GM21737 (cell line): ENCODE results near the gene EEF1B2.
A peak's percentile ranks its signal among the peaks of the same experiment; 100 is the strongest.
"Not testable (repeated sequence)": the region's sequence is repeated elsewhere in the genome, so short reads cannot be mapped to it uniquely, and the experiment has no call there.

ENCODE experiments used
- ATAC-seq: cut with Tn5 transposase; IDR thresholded peaks from one replicate; pipeline ENCODE4 v1.9.1; 2021; ENCODE audit warnings: mild to moderate bottlenecking, moderate library complexity; ENCODE audit not compliant: unreplicated experiment

EEF1B2 gene

DNA sequence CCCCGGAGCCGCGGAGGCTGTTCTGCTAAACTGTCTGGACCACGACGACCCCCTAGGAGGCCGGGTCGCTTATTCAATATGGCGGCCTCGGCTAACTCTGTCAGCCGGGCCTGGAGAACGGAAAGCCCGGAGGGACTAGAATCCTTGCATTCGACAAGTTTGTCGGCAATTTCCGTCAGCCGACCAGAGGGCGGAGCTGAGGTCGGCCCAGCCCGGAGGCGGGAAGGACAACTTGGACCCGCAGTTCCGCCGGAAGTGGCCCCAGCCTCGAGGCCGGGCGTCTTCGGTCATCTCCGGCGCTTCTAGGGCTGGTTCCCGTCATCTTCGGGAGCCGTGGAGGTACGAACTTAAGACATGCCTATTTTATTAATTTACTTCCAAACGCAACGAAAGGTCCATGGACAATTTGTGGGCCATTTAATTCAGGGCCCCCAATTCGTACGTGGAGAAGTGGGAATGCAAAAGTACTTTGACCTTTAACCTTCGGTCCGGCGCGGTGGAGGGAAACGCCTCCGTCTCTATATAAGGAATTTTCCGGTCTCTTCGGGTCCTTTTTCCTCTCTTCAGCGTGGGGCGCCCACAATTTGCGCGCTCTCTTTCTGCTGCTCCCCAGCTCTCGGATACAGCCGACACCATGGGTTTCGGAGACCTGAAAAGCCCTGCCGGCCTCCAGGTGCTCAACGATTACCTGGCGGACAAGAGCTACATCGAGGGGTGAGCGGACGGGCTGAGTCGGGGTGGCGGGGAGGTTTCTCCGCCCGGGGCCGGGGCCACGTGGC is at the start of gene EEF1B2, which contains the start of gene NDUFS1:
Gene EEF1B2 (plus strand): TSS at position 550 of the 779 bp plus-strand sequence. CDS start 85 bp downstream, at position 635.
Gene NDUFS1 (minus strand): TSS at position 99 of the 779 bp plus-strand sequence. CDS start 5,766 bp downstream, outside the sequence.
- peak; percentile 91 for ATAC-seq

DNA sequence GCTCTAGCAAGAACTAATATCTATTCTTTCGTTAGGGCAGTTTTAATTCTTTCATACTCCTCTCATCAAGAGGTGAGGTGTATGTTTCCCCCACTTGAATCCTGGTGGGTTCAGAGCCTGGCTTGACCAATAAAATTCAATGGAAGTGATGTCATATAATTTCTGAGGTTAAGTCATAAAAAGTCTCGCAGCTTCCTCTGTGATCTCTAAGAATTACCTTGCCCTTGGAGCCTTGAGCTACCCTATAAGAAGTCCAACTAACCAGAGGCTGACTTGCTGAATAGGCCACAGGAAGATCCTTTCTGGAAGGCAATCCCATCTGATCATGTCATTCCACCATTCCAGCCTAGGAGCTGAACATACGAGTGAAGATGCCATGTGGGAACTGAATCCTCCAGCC is 47.6 kb upstream of the EEF1B2 start:
- no peak for ATAC-seq

DNA sequence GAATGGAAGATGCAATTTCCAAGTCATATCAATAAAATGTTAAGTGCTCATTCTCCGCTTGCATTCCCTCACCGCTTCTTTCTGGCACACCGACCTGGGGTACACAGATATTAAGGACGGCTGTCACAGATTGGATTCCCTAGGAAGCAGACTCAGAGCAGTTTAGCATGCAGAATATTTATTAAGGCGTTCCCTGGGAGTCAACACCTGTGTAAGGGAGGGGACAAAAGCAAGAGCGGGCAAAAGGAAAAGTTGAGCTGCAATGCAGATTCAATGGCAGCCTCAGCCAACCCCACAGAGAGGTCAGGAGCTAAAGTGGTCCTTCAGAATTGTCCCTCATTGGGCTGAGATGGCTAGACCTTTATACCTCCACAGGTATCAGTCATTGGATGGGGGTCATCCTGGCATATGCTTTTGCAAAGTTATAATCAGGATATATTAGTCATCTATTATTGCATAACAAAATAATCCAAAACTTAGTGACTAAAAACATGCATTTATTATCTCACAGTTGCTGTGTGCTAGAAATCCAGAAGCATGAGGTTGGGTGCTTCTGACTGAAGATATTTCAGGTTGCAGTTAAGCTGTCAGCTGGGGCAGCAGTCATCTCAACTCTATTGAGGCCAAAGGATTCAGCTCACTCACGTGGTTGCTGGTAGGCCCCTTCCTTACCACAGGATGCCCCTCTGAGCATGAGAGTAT is 46.7 kb upstream of the EEF1B2 start:
- ATAC-seq, result no peak

DNA sequence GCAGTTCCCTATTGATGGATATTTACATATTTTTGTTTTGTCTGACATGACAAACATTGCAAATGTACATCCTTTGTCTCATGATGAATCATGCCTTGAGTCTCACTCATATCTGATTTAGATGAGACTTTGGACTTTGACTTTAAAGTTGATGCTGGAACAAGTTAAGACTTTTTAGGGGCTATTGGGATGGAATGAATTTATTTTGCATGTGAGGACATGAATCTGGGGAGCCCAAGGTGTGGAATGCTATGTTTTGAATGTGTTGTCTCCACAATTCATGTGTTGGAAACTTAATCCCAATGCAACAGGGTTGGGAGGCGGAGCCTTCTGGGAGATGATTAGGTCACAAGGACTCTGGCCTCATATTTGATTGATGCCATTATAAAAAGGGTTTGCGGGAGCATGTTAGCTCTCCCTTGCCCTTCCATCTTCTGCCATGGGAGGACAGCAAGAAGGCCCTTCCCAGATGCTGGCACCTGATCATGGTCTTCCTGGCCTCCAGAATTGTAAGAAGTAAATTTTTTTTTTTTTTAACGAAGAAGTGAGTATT is 44.6 kb upstream of the EEF1B2 start:
- no peak for ATAC-seq

DNA sequence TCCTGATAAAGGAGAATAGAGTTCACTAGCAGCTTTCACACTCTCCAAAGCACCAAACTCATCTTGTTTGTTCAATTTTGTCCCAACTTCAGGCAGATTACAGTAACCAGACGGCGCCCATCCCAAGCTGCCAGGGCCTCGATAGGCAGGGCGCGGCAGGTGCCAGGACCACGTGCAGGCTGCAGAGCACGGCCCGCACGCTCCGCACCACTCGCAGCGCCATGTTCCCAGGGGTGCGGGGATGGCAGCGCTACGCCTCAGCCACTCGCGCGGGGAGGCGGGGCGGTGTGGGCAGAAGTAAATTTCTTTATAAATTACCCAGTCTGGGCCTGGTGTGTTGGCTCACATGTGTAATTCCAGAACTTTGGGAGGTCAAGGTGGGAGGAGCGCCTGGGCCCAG is 43.4 kb upstream of the EEF1B2 start:
- no peak for ATAC-seq

DNA sequence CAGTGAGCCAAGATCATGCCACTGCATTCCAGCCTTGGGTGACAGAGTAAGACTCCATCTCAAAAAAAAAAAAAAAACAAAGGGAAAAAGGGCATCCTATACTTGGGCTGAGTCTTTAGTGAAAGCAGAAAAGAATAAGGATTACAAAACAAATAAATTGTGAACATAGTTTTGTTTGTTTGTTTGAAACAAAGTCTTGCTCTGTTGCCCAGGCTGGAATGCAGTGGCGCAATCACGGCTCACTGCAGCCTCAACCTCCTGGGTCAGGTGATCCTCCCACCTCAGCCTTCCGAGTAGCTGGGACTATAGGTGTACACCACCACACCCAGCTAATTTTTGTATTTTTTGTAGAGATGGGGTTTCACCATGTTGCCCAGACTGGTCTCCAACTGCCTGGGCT is 37.1 kb upstream of the EEF1B2 start:
- not testable (repeated sequence) for ATAC-seq

DNA sequence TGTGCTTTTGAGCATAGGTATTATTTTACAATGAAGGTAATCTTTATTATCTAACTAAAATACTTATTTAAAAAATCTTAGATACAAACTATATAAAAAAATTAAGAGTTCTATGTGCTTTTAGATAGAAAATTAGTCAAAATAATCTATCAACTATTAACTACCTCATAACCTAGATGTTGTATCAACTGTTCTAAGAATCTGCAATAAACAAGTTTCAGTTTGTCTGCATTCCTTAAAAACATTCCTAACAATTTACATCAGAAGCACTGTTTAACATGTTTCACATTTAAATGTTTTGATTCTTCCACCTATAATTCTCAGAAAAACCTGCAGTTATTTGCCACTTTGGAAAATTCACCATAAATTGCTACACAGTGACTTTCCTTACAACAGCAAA is 33.8 kb upstream of the EEF1B2 start:
- no peak for ATAC-seq

DNA sequence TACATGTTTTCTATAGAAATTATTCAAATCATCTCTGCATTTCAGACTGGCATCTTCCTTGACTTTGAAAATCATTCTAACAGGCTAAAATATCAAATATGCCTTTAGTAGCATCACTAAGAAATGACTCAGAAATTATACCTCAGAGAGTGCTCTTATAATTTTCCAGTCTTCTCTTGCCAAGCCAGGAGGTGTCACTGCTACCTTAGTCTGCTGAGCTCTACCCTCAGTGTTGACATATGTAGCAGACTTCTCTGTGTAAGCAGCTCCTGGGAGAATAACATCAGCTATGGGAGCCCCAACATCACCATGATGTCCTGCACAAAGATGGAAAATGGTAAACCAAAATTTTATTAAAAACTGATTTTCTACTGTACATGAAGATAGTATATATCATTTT is 32.0 kb upstream of the EEF1B2 start:
- no peak for ATAC-seq

DNA sequence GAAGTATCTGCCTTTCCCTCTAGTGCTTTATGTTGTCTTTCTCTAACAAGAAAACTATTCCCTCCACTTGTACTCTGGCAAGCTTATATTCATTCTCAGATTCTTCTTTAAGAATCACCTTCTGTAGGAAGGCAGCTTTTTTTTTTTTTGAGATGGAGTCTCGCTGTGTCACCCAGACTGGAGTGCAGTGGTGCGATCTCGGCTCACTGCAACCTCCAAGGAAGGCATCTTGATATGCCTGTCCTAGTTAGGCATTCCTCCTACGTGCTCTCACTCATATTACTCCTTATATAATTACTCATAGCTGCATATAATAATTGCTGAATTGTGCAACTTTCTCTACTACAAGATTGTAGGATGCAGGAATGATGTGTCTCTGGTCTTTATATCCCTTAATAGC is 16.2 kb upstream of the EEF1B2 start:
- ATAC-seq, result no peak

DNA sequence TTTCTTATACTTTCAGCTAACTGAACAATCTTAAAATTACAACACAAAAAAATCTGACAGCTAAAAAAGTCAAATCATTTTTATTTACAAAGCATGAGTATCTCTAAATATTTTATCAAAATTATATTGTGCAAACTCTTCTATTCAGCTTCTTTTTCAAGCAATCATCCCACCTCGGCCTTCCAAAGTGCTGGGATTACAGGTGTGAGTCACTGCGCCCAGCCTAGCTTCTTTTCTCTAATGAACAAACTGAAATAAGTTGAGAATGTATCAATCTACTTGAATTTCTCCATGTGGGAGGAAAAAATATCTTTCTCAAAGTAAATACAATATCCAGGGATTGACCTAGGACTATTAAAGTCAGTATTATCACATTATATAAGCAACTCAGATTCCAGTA is 15.3 kb upstream of the EEF1B2 start:
- ATAC-seq, result no peak

DNA sequence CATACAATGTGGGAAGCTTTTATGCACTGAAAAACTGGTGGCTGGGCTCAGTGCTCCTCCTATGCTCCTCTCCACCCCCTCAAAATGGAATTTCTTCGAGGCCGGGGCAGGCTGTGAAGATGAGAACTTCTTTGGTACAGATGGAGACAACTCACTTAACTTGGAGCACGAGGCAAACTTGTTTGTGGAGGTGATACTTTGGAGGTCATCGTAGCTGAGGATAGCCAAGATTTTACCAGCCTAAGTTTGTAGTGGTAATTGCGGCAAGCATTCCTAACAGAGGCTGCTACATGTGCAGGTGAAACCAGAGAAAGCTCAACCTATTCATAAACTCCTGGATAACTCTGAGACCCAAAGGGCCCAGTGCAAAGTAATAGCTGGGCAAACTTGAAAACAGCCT is 14.0 kb upstream of the EEF1B2 start:
- ATAC-seq, result no peak

DNA sequence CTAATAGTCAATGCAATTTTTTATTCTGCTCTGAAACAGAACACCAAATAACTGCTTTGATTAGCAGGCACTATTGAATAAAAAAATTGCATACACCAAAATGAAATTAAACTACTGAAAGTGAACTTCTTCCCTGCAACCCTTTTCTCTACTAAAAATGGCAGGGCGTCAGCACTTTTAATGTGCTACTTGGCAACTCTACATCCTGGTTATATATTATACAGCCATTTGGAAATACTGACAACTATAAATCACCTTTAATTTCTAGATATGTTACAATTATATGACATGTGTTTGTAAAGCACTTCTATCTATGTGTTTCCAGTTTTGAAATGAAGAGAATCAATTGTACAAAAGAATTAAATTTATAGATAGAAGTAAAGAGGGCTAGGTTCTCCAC is 10.4 kb upstream of the EEF1B2 start:
- ATAC-seq, result no peak

DNA sequence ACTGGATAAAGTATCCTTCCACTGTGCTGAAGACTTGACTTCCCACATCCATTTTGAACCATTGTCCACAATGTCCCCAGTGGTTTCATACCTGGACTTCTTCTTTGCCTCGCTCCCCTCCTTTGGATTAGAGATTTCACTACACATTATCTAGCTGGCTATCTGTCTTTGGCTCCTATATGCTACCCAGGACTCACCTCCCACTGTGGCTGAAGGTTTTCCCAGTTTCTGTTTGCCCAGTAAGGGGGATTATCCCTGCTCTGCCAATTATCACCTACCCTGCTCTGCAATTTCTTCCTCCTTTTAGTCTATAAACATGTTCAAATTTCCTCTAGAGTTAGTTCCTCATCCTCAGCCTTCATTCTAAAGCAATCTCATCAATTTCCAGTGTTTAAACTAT is 9.5 kb upstream of the EEF1B2 start:
- no peak for ATAC-seq

DNA sequence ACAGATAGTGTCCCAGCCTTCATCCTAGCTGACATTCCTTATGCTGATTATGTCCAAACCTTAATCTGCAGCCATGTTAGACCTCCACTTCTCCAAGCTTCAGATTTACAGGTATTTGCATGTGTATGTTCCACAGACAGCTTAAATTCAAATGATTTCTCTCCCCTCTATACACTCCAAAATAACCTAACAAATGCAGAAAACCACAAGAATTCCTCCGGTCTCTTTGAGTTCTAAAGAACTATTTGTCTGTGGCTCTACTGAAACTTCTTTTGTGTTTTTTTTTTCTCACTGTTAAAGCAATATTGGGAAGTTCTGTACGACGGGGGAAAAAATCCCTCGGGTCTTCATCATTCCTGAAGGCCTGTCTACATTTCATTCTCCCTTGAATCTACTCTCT is 9.1 kb upstream of the EEF1B2 start:
- no peak for ATAC-seq

DNA sequence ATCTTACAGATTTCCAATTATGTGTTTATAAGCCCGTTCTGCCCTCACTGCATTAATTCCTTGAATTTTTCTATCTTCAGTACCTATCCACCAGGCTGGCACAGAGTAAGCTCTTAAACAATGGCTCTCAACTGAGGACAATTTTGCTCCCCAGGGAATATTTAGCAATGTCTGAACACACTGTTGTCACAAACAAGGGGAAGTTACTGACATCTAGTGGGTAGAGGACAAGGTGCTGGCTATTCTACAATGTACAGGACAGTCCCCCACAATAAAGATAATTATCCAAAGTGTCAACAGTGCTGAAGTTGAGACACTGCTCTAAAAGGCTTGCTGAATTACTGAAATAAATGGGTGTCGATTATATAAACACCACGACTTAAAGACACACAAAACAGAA is 5.5 kb upstream of the EEF1B2 start:
- ATAC-seq, result peak; percentile 60

DNA sequence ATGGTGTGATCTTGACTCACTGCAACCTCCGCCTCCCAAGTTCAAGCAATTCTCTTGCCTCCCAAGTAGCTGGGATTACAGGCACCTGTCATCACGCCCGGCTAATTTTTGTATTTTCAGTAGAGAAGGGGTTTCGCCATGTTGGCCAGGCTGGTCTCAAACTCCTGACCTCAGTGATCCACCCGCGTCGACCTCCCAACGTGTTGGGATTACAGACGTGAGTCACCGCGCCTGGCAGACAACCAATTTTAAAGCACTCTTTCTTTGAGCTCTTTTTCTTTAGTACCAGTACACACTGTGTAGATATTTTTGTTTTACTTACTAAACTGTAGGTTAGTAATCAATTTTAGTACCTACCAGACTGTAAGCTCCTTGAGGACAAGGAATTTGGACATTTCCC is 2.7 kb upstream of the EEF1B2 start:
- ATAC-seq, result not testable (repeated sequence)

DNA sequence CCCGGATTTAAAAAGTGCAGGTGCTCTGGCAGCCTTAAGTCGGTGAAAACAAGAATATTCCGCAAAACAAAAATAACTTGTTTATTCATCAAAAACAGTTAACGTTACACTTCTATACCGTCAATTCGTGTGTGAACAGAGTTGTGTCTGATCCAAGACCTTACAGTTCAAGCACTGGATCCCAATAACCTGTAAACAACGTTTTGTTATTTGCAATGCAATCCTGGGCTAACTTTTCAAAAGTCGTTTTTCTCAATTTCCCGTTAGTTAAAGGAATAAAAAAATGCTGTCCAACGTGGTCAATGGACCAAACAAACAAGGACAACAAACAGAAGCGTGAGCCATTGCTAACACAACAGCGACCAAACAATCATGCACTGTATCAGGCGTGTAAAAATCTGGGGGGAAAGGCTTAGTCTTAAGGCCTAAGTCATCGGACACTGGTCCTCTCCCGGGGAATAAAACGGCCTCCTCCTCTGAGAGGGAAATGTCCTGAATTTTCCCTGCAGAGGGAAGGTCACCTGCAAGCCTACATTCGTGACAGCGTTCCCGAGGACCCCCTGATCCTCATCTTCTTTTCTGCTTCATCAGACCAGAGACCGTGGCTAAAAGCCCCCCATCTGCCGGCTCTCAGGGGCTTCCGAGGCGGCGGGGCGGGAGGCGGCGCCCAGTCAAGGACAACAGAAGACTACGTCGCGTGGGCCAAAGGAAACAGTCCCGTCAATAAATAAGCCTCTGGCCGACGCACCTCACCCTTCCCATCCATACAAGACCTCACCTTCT is 941 bp upstream of the EEF1B2 start:
- ATAC-seq, result peak; percentile 23

DNA sequence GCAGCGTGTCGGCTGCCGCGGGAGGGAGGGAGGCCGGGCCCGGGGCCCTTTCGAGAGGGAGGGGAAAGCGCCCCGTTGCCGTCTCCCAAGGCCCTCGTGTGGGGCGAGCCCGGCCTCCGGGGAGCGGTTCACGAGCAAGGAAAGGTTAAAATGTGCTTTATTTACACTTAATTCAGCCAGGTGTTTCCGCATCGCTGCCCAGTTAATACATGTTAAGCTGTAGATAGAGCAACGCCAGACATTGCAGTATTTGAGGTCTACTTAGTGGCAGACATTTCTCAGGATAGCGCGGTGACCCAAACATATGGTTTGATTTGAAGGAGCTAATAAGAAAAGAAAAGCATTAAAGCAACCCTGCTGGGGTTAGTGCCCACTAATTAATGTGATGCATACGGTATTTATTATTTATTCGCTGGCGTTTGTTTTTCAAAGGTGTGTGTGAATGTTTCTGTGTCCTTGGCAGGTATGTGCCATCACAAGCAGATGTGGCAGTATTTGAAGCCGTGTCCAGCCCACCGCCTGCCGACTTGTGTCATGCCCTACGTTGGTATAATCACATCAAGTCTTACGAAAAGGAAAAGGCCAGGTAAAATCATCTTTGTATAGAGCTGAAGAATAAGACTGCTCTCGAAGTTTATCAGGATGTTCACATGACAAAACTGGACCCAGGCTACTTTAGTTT is 571 bp downstream of the EEF1B2 start:
- peak; percentile 47 for ATAC-seq

DNA sequence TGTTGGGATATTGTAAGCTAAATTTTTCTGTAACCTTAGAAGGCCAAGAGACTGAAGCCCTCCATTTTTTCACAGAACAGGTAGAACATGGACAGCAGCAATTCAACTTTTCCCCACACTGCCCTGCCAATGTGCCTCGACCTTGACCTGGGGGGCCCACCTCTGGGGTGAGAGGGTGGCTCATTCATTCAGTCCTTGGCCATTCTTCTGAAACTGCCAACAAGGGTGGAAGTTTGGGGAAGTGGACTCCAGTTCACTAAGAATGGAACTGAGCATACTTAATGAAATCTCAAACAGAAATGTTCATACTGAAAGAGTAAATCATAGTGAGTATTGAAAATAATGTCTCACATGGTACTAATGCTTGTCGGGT is 1.1 kb downstream of the EEF1B2 start:
- no peak for ATAC-seq

DNA sequence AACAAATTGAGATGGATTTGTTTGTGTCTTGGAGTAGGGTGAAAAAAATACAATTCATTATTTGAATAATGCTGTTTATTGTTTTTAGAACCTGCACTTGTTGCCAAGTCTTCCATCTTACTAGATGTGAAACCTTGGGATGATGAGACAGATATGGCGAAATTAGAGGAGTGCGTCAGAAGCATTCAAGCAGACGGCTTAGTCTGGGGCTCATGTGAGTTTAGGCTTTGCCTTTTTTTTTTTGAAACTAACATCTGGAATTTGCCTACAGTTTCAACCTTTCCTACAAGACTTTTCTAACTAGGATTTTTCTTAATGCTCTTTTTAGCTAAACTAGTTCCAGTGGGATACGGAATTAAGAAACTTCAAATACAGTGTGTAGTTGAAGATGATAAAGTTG is 2.7 kb downstream of the EEF1B2 start:
- not testable (repeated sequence) for ATAC-seq
